ENCODE results near the gene ZNF521. TPM values are rescaled to one million over a fixed set of nuclear protein-coding genes. Genes with fewer than 3 reads are reported as not detected.

The ZNF521 gene
- total and polyA plus RNA-seq, 2 of the 13 experiments (the other 11 are each of a cell fraction or from before 2014, with no cell fraction given): 0.02 TPM; not detected in 1

DNA sequence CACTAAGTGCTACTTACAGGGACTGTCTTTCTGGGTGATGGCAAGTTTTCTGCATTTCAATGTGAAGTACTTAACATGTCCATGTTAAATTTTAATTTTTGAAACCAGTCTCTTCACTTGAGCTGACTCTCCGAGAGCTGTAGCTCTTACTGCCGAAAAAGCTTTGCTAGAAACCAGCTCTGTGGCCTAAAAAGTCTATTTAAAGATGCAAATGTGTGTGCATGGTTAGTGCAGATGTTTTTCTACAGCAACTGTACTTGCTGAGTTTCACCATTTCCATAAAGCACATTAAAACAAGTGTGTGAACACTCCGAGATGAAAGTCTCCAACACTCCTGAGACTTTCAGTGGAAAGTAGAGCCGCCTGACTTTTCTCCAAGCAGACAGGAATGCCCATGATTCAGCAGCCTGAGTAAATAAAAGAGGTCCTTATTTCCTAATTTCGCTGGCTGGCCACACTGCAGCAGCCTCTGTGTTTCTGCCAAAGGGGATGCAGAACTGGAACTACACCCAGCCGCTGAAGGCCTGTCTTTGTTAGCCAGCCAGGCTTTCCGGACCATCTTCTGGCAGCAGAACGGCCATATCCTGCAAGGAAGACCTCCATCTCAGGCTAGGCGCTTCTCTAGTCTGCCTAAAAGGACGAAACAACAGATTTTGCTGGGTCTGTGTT, 121.2 kb downstream of the ZNF521 start (continued):
- TF ChIP-seq ZNF704 (CRISPR knock-in tag; IDR thresholded peaks at IDR 0.05; ENCODE audit: borderline replicate concordance) (no peak), ZNF124 (CRISPR knock-in tag; IDR thresholded peaks at IDR 0.05) (no peak), ATF6 (CRISPR knock-in tag; conservative IDR thresholded peaks at IDR 0.05) (no peak)

- no peaks in the 10 kb centered on the region for H3K9me3 ChIP-seq (ENCODE audit: low read length)
- H3K79me2 ChIP-seq (ENCODE audit: insufficient read depth, low read length): no peaks in the 10 kb centered on the region
- intact Hi-C loops (cut with micrococcal nuclease; ENCODE audit: unreplicated experiment): no loop called here
- peaks cover 0 to 6% of the 10 kb centered on the region in 2 experiments; a peak in 2 of 5 replicates for H3K27me3 ChIP-seq (ENCODE audit: control insufficient read depth in 1 of 2, insufficient read depth in 2 of 2, low read length in 2 of 2)
- no TSS peak for BruUV-seq (replicated peaks)
- in situ Hi-C loops (cut with HindIII; ENCODE audit: extremely low pct_ligation_motif_present, low pct_unique_long_range_greater_than_20kb): no loop called here
- no peak overlapping the region for H3K4me3 ChIP-seq (replicated peaks in 1 of 3; ENCODE audit: insufficient read depth in 1 of 3, low read depth in 2 of 3, low read length in 3 of 3)
- FAIRE-seq: no peak
- no peak for TF ChIP-seq ZNF17 (CRISPR knock-in tag; IDR thresholded peaks at IDR 0.05)
- TF ChIP-seq ZNF253 (CRISPR knock-in tag; IDR thresholded peaks at IDR 0.05; ENCODE audit: borderline replicate concordance): no peak
- TF ChIP-seq HOXD1 (CRISPR knock-in tag; IDR thresholded peaks at IDR 0.05): no peak
- no peaks in the 10 kb centered on the region for H3K36me3 ChIP-seq (replicated peaks in 1 of 2; ENCODE audit: control insufficient read depth in 1 of 2, insufficient read depth in 2 of 2, low read length in 2 of 2)
- no peak overlapping the region for H3K4me2 ChIP-seq (ENCODE audit: low read depth, low read length)
- no peak for ATAC-seq
- no peak overlapping the region for H3K27ac ChIP-seq (ENCODE audit: extremely low read length, insufficient read depth, low read length)
- POLR2A ChIA-PET: no interaction called here
- 56% methylated on average over 2 of the region's 2 CpGs for WGBS (ENCODE audit: low lambda C conversion rate)
- no peaks in the 10 kb centered on the region for H4K20me1 ChIP-seq (ENCODE audit: insufficient read depth, low read length)
- no peak for DNase-seq (ENCODE audit: low spot score)
- H3K9ac ChIP-seq (ENCODE audit: insufficient read depth, low read depth, low read length): no peak overlapping the region
- no peaks in the 10 kb centered on the region for H3K4me1 ChIP-seq (ENCODE audit: insufficient read depth, low read length)
- CTCF ChIA-PET (ENCODE audit: low intra/inter-chr PET ratio, low total read pairs): no interaction called here
- H2AFZ ChIP-seq (ENCODE audit: low read length): no peak overlapping the region
Observed at GRCh38 chr18:25229920-25230319, 122.0 kb downstream of the ZNF521 start.
